Gastroesophageal sphincter (tissue), 4 donors: ENCODE data around the gene GOLIM4. TPM values are rescaled to one million over a fixed set of nuclear protein-coding genes. Genes with fewer than 3 reads are reported as not detected.
A peak's percentile ranks its signal among the peaks of the same experiment; 100 is the strongest.

ENCODE experiments used
- ATAC-seq: fragments of 150-250 bp; one replicate; pipeline ENCODE4 v1.9.1; 2016; ENCODE audit warnings: mild to moderate bottlenecking, moderate library complexity
- H3K27ac ChIP-seq, 4 donors: fragments of 200-600 bp; sonication (generic) in 3 of 4; 1 replicate in 3 of 4; 2 replicates in 1 of 4; pipeline ENCODE4 v1.5.1; 2016 to 2019
- H3K27me3 ChIP-seq: fragments of 200-600 bp; sonication (generic); one replicate; pipeline ENCODE4 v1.5.1; 2019
- H3K36me3 ChIP-seq, 2 donors: fragments of 200-600 bp; sonication (generic); one replicate each; pipeline ENCODE4 v1.5.1; 2019; ENCODE audit warnings: control low read depth in 1 of 2
- H3K4me1 ChIP-seq, 3 donors: fragments of 200-600 bp; sonication (generic); 1 replicate in 2 of 3; 2 replicates in 1 of 3; pipeline ENCODE4 v1.5.1; 2016 to 2019; ENCODE audit warnings: control low read depth in 2 of 3
- H3K4me3 ChIP-seq, 2 donors: fragments of 200-600 bp; sonication (generic); one replicate each; pipeline ENCODE4 v1.5.1; 2019; ENCODE audit warnings: mild to moderate bottlenecking in 1 of 2, moderate library complexity in 1 of 2
- H3K9me3 ChIP-seq, 3 donors: fragments of 200-600 bp; sonication (generic); one replicate each; pipeline ENCODE4 v1.5.1; 2017 to 2019; ENCODE audit warnings: control low read depth in 2 of 3
- CTCF ChIP-seq, 4 experiments: fragments of 200-600 bp in 2 of 4; fragments of 450-650 bp in 2 of 4; sonication (generic) in 1 of 4; IDR thresholded peaks; one replicate each; pipeline ENCODE4 v1.5.1; 2017 to 2019; ENCODE audit warnings: antibody characterized with exemption in 4 of 4, mild to moderate bottlenecking in 2 of 4, moderate library complexity in 2 of 4
- EP300 ChIP-seq: sonication (generic); formaldehyde crosslinking; IDR thresholded peaks from one replicate; pipeline ENCODE4 v1.6.1; 2017; ENCODE audit warnings: antibody characterized with exemption, mild to moderate bottlenecking
- POLR2A ChIP-seq, 2 donors: fragments of 450-650 bp; IDR thresholded peaks; one replicate each; pipeline ENCODE4 v1.6.1; 2017; ENCODE audit warnings: antibody characterized with exemption in 2 of 2, mild to moderate bottlenecking in 2 of 2, moderate library complexity in 1 of 2
- POLR2AphosphoS5 ChIP-seq: sonication (generic); formaldehyde crosslinking; IDR thresholded peaks from one replicate; pipeline ENCODE4 v1.6.1; 2017; ENCODE audit warnings: antibody characterized with exemption
- whole genome bisulfite sequencing, 2 donors: methylation state at CpG; one replicate each; pipeline ENCODE4 v1.1.5; 2018; ENCODE audit warnings: low coverage in 1 of 2; 5-methylcytosine and 5-hydroxymethylcytosine counted together
- total RNA-seq, 4 donors: library from RNA; depleted of rRNA; stranded (reverse); fragments of >200 nt; gene quantifications; one replicate each; pipeline ENCODE4 v1.1.0, GENCODE V29; 2016

The GOLIM4 gene
- total RNA-seq, 4 donors from 2014 or later, result 41.8 to 49.3 (median 47.8) TPM

DNA sequence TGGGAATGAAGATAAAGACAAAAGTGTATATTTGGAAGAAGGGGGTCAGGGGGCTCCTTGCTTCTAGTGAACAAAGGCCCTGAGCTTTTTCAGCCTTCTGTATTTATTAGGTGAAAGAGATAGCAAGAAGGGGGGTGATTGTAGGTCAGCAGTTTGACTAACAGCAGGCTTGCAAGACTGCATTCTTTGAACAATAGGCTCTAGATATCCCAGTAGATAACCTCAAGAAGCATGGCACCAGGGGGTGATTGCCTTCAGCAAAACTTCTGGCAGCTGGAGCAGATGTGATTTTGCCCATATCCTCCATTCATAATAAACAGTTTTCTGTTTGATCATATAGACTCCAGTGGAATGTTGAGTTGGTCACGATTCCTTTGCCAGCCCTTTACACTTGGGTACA lies 31.7 kb upstream of the GOLIM4 start:
- H3K27me3 ChIP-seq, result no peaks in the 10 kb centered on the region
- H3K4me1 ChIP-seq, result peaks cover 0 to 17% (median 2%) of the 10 kb centered on the region in 3 donors
- no peak for TF ChIP-seq EP300
- no peak for TF ChIP-seq CTCF (IDR thresholded peaks at IDR 0.05)
- TF ChIP-seq POLR2A (IDR thresholded peaks at IDR 0.05), result no peak
- TF ChIP-seq POLR2AphosphoS5, result no peak
- no peaks in the 10 kb centered on the region for H3K36me3 ChIP-seq
- WGBS, 2 donors, result 80 to 87% methylated on average over 1 of the region's 1 CpG
- no peak for ATAC-seq
- no peak overlapping the region for H3K4me3 ChIP-seq
- H3K9me3 ChIP-seq, result peaks cover 0 to 7% (median 0%) of the 10 kb centered on the region in 3 donors
- no peak overlapping the region for H3K27ac ChIP-seq

GRCh38 chr3:168124791-168125190 lies 29.1 kb upstream of the GOLIM4 start:
- ATAC-seq, result no peak
- Histone ChIP-seq H3K27ac (no peak overlapping the region), H3K36me3 (no peaks in the 10 kb centered on the region), H3K4me3 (no peak overlapping the region), H3K4me1 (peaks cover 0 to 32% (median 2%) of the 10 kb centered on the region in 3 donors), H3K9me3 (peaks cover 0 to 5% (median 0%) of the 10 kb centered on the region in 3 donors), H3K27me3 (no peaks in the 10 kb centered on the region)
- 91 to 94% methylated on average over 7 of the region's 7 CpGs for WGBS, 2 donors
- TF ChIP-seq POLR2AphosphoS5, result no peak
- TF ChIP-seq POLR2A (IDR thresholded peaks at IDR 0.05), result no peak
- TF ChIP-seq CTCF (IDR thresholded peaks at IDR 0.05), result no peak
- TF ChIP-seq EP300, result no peak

DNA sequence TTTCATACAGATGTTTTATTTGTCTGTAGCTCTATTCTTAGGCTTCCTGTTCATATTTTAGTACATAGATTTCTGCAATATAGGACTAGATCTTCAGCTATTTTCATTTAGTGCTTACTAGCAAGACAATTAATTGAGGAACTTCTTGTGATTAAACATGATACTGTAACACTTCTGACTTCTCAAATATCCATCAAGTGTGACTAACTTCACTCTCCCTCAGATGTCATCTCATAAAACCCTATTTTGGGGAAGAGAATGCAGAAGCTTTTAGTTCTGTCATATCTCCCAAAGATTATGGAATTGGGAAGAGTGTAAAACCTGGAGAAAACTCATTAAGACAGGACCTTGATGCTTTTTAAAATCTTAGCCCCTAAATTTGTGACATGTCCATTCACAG lies 28.6 kb upstream of the GOLIM4 start:
- no peak for TF ChIP-seq POLR2AphosphoS5
- no peak for TF ChIP-seq EP300
- Histone ChIP-seq H3K4me3 (no peak overlapping the region), H3K4me1 (peaks cover 0 to 32% (median 2%) of the 10 kb centered on the region in 3 donors), H3K9me3 (no peaks in the 10 kb centered on the region), H3K27ac (no peak overlapping the region), H3K36me3 (no peaks in the 10 kb centered on the region), H3K27me3 (no peaks in the 10 kb centered on the region)
- no peak for ATAC-seq

DNA sequence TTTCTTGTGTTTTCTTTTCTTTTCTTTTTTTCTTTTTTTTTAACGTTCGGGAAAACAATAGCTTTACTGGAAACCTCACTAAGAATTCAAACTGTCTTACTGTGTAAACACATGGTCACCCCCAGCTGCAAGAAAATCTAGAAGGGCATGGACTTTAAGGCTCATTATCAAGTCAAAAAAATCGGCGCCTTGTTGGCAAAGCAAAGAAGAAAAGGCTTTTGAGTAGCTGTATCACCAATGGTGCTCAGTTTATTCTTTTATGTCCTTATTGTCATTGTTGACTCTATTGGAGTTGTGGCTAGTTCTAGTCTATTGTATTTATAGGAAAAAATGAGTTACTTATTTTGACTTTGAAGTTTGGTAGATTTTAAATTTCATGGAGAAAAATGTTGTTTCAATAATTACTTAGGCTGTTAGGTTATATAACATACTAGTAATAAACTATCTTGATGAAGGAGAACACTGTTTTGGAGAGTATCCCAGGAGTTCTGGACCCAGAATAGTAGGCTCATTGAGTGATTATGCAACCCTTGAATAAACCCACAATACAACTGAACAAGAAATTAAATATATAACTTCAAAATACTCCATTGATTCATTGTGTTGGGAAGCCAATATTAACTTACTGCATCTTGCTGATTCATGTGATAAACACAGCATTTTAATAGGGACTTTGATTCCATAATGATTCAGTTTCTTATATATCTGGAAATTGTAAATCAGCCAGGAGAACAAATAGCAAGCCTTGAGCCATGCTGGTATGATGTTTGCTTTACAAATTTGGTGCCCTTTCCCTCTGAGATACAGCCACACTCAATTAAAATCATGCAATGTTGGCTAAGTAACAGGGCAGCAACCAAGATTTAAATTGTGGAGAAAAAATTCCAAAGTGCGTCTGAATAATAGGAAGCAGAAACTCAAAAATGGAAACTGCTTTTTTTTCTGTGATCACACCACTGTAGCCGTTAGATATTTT lies 27.8 kb upstream of the GOLIM4 start:
- WGBS, 2 donors, result 39 to 65% methylated on average over 4 to 6 of the region's 6 CpGs
- no peak overlapping the region for H3K4me3 ChIP-seq
- no peaks in the 10 kb centered on the region for H3K36me3 ChIP-seq
- H3K4me1 ChIP-seq, result peaks cover 0 to 32% (median 2%) of the 10 kb centered on the region in 3 donors
- TF ChIP-seq EP300 (no peak), POLR2AphosphoS5 (no peak), POLR2A (IDR thresholded peaks at IDR 0.05) (no peak), CTCF (IDR thresholded peaks at IDR 0.05) (no peak)
- no peaks in the 10 kb centered on the region for H3K9me3 ChIP-seq
- no peak for ATAC-seq
- no peaks in the 10 kb centered on the region for H3K27me3 ChIP-seq
- H3K27ac ChIP-seq, result no peak overlapping the region

DNA sequence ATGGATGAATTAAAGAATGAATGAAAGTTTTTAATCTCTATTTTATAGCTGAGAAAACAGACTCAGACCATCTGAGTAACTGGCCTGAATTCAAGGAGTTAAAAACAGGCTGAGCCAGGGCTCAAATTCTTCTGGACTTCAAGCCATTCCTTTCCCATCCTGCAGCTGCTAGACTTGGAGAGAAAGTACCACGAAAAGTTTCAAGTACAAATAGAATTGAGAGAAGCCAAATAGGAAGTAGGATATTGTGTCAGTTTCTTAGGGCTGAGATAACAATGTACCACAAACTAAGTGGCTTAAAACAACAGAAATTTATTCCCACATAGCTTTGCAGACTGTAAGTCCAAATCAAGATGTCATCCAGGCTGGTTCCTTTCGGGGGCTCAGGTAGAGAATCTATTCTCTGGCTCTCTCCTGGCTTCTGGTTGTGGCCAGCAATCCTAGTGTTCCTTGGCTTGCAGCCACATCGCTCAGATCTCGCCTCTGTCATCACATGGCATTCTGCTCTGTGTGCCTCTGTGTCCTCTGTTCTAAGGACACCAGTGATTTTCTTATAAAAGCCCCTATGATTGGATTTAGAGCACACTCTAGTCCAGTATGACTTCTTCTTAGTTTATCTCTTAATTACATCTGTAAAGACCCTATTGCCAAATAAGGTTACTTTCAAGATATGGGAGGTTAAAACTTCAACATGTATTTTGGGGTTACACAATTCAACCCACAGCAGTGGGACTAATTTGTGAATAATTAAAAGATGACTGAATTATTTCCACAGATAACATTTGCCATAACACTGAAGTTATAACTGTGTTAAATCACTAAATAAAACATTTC lies 25.7 kb upstream of the GOLIM4 start:
- H3K27me3 ChIP-seq, result no peaks in the 10 kb centered on the region
- 42 to 50% methylated on average over 3 to 4 of the region's 4 CpGs for WGBS, 2 donors
- no peak for TF ChIP-seq CTCF (IDR thresholded peaks at IDR 0.05)
- no peak for TF ChIP-seq POLR2A (IDR thresholded peaks at IDR 0.05)
- TF ChIP-seq POLR2AphosphoS5, result no peak
- no peak for TF ChIP-seq EP300
- H3K27ac ChIP-seq, result peak overlapping the region in 2 of 4 donors; percentile 3 to 14
- ATAC-seq, result no peak
- H3K36me3 ChIP-seq, result no peaks in the 10 kb centered on the region
- no peaks in the 10 kb centered on the region for H3K9me3 ChIP-seq
- no peak overlapping the region for H3K4me3 ChIP-seq
- H3K4me1 ChIP-seq, result peaks cover 0 to 32% (median 2%) of the 10 kb centered on the region in 3 donors
